NCI-H524 treated with DMSO at 0.1 percent for 48 hours (cell line): Measurements from ENCODE around the gene C4B.
"Not testable (repeated sequence)": the region's sequence is repeated elsewhere in the genome, so short reads cannot be mapped to it uniquely, and the experiment has no call there.

ENCODE experiments used
- DNase-seq: peaks from one replicate; lab custom pipeline; 2025; lab: John Stamatoyannopoulos, UW

Gene C4B

GRCh38 chr6:31981744-31982143 lies 32.9 kb upstream of the C4B start, which contains the start of gene C4A:
Gene C4A (plus strand): TSS chr6:31982057. CDS start chr6:31982108, 51 bp downstream.
- DNase-seq = not testable (repeated sequence)

- DNase-seq = not testable (repeated sequence)
Observed at GRCh38 chr6:31989363-31989762, 25.2 kb upstream of the C4B start.

GRCh38 chr6:31994421-31994820 lies 20.2 kb upstream of the C4B start:
- not testable (repeated sequence) for DNase-seq

- not testable (repeated sequence) for DNase-seq
Observed at GRCh38 chr6:31996385-31996784, 18.2 kb upstream of the C4B start.

- not testable (repeated sequence) for DNase-seq
Observed at GRCh38 chr6:32002546-32003268, 11.9 kb upstream of the C4B start.

GRCh38 chr6:32003301-32003700 lies 11.3 kb upstream of the C4B start:
- DNase-seq = not testable (repeated sequence)

- not testable (repeated sequence) for DNase-seq
Observed at GRCh38 chr6:32004393-32004792, 10.2 kb upstream of the C4B start.

- not testable (repeated sequence) for DNase-seq
Observed at GRCh38 chr6:32004864-32005537, 9.6 kb upstream of the C4B start.

GRCh38 chr6:32005538-32005880 lies 9.1 kb upstream of the C4B start:
- not testable (repeated sequence) for DNase-seq

- DNase-seq = not testable (repeated sequence)
Observed at GRCh38 chr6:32005991-32006529, 8.5 kb upstream of the C4B start.

- DNase-seq = not testable (repeated sequence)
Observed at GRCh38 chr6:32007086-32007485, 7.5 kb upstream of the C4B start.

- not testable (repeated sequence) for DNase-seq
Observed at GRCh38 chr6:32008037-32008436, 6.6 kb upstream of the C4B start.

- DNase-seq = peak; percentile 24
Observed at GRCh38 chr6:32008616-32009015, 6.0 kb upstream of the C4B start.

GRCh38 chr6:32009537-32009936 lies 5.1 kb upstream of the C4B start:
- DNase-seq = not testable (repeated sequence)

- not testable (repeated sequence) for DNase-seq
Observed at GRCh38 chr6:32010856-32011530, 3.6 kb upstream of the C4B start.

GRCh38 chr6:32012941-32013617 lies 1.5 kb upstream of the C4B start:
- not testable (repeated sequence) for DNase-seq

GRCh38 chr6:32013738-32014137 lies 857 bp upstream of the C4B start:
- not testable (repeated sequence) for DNase-seq

GRCh38 chr6:32022100-32022499 lies 7.5 kb downstream of the C4B start:
- not testable (repeated sequence) for DNase-seq

- not testable (repeated sequence) for DNase-seq
Observed at GRCh38 chr6:32028631-32029030, 14.0 kb downstream of the C4B start.

- DNase-seq = not testable (repeated sequence)
Observed at GRCh38 chr6:32029553-32029952, 15.0 kb downstream of the C4B start.

- DNase-seq = not testable (repeated sequence)
Observed at GRCh38 chr6:32035283-32036013, 20.9 kb downstream of the C4B start.
